ENCODE data around the gene COG6.

Gene COG6
- long read RNA-seq, donor 1, transcript COG6-204 (19 exons, 3,563 nt), result major isoform, 5 of 5 reads
- long read RNA-seq, donor 1, partial matches to known transcripts, result 0 of 5 reads
- long read RNA-seq, donor 1, other reads (novel, unspliced or antisense), result 0 of 5 reads
- long read RNA-seq, donor 2, partial matches to known transcripts, result 7 of 9 reads
- long read RNA-seq, donor 2, other reads (novel, unspliced or antisense), result 0 of 9 reads
- long read RNA-seq, donor 3, partial matches to known transcripts, result 6 of 9 reads
- long read RNA-seq, donor 3, other reads (novel, unspliced or antisense), result 0 of 9 reads
- long read RNA-seq, donor 4, partial matches to known transcripts, result 0 of 1 reads
- long read RNA-seq, donor 4, other reads (novel, unspliced or antisense), result 0 of 1 reads
- long read RNA-seq, donor 5, partial matches to known transcripts, result 14 of 18 reads
- long read RNA-seq, donor 5, other reads (novel, unspliced or antisense), result 0 of 18 reads
- long read RNA-seq, donor 6, partial matches to known transcripts, result 0 of 2 reads
- long read RNA-seq, donor 6, other reads (novel, unspliced or antisense), result 0 of 2 reads
- long read RNA-seq, donor 7, partial matches to known transcripts, result 0 of 4 reads
- long read RNA-seq, donor 7, other reads (novel, unspliced or antisense), result 0 of 4 reads
- long read RNA-seq, donor 8, transcript COG6-204 (19 exons, 3,563 nt), result major isoform, 8 of 8 reads
- long read RNA-seq, donor 8, partial matches to known transcripts, result 0 of 8 reads
- long read RNA-seq, donor 8, other reads (novel, unspliced or antisense), result 0 of 8 reads

DNA sequence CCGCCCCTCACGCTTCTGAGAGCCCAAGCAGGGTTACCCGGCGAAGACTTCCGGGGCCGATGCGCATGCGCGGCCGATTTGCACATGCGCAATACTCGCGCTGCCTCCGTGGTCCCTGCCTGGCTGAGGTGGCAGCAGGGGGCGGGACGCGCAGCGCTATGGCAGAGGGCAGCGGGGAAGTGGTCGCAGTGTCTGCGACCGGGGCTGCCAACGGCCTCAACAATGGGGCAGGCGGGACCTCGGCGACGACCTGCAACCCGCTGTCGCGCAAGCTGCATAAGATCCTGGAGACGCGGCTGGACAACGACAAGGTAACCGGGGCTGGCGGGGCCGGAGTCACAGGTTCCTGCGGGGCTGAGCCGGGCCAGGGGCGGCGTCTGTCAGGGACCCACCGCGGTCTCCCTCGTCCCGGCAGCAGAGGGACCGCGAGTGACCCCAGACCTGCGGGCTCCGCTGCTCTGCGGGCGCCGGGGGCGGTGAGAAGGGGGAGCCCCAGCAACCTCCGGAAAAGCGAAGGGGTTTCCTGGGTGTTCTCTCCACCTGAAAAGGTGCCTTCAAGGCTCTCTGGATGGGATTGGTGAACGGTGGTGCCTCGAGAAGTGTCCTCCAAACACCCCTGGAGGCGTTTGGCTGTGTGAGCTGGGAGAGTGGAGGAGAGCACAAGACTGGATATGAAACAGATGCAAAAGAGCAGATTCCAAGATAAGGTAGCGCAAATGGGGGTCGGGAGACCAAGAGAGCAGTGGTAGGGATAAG lies at the start of gene COG6:
TSS of gene COG6 (plus strand) at position 94 of the 756 bp plus-strand sequence. CDS start at position 159, 65 bp downstream.
- peak; percentile 94 for DNase-seq

DNA sequence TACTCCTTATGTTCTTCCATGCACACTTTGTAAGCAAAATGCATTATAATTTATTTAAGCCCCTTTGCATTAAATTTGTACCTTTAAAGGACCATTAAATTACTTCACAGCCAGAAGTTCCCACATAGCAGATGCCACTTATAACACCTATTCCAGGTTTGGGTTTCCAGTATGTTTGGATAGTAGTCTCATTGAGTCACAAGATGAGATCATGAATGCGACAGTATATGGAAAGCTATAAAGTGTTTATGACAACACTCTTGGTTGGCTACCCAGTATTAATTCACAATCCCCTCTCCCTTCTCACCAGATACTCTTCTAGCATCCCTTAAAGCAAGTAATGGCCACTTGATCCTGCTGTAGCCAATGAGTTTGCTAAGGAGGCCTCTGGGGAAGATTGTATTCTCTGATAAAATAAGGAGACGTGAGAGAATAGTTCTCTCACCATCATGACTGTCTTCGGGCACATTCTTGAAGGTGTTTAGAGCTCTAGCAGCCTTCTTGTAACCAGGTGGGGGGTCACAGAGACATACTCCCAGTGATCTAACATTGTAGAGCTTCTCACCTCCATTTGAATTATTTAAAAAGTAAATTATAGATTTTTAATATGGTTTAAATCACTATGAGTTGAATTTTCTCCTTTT lies 49.7 kb upstream of the COG6 start:
- DNase-seq, result no peak

DNA sequence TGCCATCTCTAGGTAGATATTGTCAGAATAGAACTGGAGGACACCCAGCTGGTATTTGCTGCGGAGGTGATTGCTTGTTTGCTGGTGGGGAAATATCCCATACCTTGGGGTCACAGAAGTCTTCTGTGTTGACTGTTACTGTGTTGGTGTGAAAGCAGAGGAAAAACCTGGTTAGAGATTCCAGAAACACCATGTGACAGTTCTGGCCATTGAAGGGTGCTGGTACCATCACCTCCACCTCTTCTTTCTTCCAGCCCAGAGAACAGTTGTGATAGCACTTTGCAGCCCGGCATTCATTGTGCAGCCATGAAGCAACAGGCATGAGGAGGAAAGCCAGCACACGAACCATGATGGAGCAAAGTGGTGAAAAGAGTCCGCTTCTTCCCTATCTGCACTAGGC lies 47.6 kb upstream of the COG6 start:
- DNase-seq, result no peak

DNA sequence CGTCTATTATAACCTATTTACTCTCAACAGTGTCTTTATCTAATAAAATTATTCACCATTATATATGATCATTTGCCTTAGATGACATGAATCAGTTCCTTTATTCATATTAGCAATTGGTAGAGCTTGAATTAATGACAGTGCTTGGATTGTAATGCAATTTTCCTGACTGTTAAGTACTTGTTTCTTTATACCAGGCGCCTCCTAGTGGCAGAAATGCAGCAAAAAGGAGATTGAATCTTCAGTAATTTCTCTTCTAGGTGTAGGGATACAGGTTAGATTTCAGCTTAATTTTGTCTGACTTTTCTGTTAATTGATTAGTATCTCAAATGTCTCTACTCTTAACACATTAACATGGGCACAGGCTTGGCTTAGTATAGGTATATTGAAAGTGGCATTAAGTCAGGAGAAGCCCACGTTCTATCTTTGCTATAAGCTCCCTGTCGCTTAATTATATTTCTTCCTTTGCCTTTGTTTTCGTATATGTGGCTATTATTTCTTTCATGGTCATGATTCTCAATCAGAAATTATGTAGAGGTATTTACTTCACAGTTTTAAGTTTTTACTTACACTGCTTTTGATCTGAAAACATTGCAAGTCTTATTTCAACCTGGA lies 43.3 kb upstream of the COG6 start:
- peak; percentile 10 for DNase-seq

DNA sequence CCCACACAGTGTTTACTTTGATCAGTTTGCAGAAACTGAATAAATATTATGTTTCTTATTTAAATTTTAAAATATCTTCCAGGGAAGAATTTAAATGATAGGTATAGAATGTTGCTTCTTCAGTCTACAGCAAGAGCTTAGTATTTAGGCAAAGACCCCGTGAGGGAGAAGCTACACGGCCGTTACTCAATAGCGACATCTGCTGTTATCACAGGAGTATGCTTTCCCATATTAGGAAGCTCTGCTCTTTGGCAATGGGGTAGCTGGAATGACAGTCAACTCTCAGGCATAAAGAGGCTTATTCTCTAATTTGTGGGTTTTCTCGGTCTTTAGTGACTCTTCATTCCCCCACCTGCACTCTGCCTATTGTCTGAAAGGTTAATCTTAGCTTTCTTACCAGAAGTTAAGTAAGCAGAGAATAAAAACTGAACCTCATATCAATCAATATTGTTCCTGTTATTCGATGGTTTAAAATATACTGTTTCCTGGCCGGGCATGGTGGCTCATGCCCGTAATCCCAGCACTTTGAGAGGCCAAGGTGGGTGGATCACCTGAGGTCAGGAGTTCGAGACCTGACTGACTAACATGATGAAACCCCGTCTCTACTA lies 39.3 kb upstream of the COG6 start:
- peak; percentile 13 for DNase-seq

DNA sequence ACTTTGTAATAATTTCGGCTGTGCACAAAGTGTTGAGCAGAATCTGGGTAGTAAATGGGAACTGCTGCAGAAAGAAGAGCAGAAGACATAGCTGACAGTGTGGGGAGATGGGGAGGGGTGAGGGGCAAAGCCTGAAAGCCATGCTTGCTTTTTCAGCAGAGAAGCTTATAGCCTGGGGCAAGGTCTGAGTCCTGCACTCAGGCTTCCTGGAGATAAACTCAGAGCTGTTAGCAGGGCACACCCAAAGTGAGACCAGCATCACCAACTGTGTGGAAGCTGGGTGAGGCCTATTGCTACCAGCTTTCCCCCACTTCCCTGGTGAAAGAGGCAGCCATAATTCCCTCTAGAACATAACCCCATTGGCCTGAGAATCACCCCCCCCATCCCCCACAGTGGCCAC lies 36.9 kb upstream of the COG6 start:
- no peak for DNase-seq

DNA sequence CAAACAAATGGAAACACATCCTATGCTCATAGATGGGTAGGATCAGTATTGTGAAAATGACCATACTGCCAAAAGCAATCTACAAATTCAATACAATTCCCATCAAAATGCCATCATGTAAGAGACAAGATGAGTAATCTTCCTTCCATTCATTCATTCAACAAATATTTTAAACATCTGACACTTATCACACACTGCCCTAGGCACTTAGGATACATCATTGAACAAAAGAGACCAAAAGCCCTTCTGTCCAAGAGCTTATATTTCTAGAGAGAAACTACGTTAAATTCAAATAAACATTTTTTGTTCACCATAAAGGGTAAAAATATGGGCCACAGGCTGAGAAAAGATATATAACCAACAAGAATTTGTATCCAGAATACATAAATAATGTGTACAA lies 32.0 kb upstream of the COG6 start:
- no peak for DNase-seq

DNA sequence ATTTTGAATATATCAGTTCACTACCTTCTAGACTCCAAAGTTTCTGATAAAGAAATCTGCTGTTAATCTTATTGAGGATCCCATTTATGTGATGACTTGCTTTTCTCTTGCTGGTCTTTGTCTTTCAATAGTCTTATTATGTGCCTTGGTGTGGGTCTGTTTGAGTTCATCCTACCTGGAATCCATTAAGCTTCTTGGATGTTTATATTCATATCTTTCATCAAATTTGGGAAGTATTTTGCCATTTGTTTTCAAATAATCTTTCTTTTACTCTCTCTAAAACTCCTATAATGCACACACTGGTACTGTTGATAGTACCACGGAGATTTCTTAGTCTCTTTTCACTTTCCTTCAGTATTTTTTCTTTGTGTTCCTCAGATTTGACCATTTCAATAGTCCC lies 24.2 kb upstream of the COG6 start:
- no peak for DNase-seq

DNA sequence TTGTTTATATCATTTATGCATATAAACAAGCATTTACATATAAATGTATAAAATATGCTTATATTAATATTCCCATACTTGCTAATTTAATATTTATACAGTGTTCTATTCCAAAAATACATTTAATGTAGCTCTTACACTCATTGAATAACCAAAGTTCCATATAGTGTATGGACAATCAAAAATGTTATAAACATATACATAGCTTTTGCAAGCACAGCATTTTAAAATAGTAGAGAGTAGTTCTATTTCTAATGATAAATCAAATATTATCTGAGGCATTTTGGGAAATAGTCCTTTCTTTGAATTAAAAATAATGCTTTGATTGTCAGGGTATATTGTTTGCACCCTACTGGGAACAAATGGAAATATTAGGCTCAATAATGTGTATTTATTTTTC lies 22.5 kb upstream of the COG6 start:
- no peak for DNase-seq

DNA sequence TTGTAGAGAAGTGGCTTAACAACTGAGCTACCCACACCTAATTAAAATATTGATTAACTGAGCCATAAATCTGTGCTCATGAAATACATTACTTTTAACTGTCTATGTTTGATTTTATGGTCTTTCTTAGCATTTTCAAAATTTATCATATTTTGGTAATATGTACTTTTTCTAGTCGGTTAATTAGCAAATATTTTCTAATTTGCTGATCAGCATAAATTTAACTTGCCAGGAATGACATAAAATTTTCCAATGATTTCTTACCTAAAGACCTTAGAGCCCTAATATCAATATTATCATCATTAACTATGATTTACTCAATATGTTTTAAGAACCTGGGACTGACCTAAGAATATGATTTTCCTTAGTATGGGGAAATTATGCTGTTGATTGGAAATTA lies 19.9 kb upstream of the COG6 start:
- no peak for DNase-seq

DNA sequence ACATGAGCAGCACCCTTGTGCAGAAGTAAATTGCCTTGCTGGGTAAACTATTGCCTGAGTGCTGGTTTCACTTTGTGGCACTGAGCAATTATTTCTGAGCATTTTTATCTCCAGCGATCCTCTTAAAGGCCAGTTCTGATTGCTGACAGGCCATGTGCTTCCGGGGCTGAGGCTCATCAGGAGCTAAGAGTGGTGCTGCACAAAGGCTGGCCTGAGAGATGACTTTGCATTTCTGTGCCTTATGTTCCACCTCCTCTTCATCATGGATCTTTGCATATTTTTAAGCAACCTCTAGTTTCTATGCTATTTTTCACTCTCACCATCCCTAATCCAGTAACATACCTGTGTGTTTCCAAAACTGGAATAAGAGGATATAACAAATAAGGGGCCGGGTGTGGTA lies 17.6 kb upstream of the COG6 start:
- DNase-seq, result no peak

DNA sequence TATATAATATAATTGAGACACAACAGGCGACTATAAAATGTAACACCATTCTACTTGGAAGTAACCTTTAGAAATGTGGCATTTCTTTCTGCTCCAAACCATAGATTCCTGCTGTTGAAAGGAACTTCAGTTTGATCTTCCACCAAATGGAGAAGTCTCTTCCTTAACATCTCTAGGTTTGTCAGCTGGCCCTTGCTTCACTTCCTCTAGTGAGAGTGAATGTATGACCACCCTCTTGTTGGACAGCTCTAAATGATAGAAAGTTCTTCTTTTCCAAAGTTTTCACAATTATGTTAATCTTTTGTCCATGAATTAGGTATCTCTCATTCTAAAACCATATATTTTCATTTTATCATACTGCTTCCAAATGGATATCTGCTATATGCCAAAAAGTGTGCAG lies 13.8 kb upstream of the COG6 start:
- DNase-seq, result no peak

DNA sequence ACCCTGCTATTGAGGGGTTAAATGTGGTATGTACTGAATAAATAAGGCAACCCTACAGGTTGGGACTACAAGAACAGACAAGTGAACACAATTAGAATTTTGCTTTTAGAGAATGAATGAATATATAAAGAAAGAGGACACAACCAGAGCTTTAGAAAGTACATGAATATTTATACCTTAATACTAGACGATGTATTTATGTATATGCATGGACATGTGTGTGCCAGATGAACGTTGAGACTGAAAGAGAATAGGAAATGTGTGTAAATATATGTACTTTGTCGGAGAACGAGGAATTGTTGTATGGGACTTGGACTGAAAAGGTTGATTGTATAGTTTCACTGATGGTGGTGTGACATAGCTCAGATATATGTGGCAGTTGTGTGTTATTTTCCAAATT lies 9.3 kb upstream of the COG6 start:
- DNase-seq, result no peak

DNA sequence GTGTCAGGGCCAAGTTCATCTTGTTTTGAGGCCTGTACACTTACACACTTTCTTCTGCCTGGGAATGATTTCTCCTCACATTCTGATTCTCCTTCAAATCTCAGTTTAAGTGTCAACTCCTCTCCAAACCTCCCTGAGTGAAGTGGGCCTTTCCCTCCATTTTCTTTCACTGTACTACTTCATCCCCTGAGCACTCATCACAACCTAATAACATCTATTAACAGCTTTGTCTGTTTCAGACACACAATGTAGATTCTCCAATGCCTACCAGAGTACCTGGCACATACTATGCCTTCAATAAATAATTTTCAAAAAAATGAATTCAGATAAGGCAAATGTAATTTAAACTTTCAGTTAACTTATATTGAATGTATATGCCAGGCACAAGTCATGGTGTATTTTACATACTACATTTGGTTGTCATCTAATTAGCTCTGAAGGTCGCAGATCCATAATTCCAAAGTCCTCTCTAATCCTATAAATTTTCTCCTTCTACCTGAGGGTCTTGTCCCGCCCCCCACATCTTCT lies 357 bp upstream of the COG6 start:
- DNase-seq, result no peak

DNA sequence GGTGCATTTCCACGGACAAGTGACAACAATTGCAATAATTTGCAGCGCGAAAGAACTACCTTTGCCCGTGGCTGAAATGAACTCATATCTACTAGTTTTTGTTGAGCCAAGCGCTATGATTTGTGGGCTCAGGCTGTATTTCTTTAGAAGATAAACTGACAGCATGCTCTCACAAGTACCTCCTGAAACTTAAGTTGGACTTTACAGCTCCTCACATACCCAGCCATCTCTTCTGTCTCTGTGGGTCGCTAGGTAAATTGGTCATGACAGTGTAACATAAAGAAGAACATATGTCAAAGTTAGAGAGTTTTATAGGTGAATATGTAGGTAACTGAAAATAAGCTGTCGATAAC lies 839 bp downstream of the COG6 start:
- DNase-seq, result no peak

DNA sequence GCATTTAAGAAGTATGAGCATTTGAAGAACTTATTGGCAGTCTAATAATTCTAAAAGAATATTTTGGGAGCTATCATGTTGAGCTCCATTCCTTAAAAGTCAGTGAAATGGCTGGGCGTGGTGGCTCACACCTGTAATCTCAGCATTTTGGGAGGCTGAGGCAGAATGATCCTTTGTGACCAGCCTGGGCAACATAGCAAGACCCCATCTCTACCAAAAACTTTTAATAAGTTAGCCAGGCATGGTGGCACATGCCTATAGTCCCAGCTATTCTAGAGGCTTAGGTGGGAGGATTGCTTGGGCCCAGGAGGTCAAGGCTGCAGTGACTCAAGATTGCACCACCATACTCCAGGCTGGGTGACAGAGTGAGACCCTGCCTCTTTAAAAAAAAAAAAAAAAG lies 8.0 kb downstream of the COG6 start:
- DNase-seq, result no peak

DNA sequence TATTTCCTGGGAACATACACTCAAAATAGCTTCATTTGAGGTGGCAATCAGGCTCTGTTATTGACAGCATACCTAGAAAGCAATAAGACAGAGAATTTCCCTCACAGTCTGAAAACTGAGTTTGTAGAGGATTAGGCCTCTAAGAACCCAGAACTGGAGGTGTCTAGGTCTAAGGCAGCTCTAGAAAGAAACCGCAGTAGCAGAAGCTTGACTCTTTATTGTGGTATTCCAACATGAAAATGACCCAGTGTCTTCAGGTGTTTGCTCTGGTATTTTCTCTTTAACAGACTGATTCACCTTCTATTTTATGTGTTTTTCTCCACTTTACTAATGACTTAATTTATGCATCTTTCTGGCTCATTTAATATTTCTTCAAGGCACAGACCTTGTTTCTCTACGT lies 8.5 kb downstream of the COG6 start:
- DNase-seq, result no peak

DNA sequence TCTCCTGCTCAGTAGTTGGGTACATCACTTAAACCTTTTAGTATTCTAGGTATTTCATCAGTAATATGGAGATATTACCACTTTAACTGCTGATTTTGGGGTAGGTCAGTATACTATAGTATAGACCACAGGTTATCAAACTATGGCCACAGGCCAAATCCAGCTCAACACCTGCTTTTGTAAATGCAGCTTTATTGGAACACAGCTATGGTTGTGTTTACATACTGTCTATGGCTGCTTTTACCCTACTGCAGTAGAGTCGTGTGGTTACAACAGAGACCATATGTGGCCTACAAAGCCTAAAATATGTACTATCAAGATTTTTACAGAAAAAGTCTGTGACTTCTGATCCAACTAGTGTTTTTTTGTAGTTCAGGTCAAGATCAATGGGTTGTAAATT lies 10.3 kb downstream of the COG6 start:
- no peak for DNase-seq

DNA sequence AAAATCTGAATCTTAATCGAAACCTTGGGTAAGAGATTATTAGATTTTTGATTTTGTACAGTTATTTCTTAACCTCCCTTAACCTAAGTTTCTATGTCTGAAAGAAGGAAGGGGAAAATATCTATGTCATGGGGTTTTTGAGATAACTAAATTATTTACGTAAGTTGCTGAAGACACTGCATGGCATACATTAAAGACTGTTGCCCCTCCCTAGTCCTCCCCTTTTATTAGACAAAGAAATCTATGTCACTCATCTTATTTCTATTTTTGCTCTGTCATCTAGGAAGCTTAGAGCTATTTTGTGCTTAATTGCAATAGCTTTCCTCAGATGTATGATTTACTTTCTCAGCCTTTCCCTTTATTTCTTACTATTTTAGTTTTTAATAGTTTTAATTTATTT lies 15.0 kb downstream of the COG6 start:
- no peak for DNase-seq

DNA sequence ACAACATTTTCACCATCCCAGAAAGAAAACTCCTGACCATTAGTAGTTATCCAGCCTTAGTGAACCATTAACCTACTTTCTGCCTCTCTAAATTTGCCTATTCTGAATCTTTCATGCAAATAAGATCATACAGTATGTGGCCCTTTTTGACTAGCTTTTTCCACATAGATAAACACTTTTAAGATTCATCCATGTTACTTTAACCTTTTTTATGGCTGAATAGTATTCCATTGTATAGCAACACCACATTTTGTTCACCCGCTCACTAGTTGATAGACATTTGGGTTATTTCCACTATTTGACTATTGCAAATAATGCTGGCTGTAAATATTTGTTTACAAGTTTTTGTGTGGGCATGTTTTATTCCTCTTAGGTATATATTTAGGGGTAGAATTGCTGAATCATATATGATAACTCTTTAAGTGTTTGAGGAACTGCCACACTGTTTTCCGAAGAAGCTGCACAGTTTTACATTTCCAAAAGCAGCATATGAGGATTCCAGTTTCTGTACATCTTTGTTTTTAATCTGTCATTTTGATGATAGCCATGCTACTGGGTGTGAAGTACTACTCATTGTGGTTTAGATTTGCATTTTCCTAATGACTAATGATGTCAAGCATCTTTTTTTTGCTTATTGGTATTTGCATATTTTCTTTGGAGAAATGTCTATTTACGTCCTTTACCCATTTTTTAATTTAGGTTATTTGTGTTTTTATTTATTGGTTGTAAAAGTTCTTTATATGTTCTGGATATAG lies 17.1 kb downstream of the COG6 start:
- no peak for DNase-seq

DNA sequence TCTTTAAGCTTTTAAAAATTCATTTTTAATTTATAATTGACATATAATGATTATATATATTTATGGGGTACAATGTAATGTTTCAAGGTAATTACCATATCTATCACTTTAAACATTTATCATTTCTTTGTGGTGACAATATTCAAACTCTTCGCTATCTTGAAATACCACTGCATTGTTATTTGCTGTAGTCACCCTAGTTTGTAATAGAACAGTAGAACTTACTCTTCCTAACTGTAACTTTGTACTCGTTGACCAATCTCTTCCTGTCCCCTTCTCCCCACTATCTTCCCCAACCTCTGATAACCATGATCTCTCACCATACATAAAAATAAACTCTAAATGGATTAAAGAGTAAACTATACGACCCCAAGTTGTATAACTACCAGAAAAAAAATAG lies 20.4 kb downstream of the COG6 start:
- no peak for DNase-seq

Measured in right kidney (tissue), 9 donors.